Measurements from ENCODE around the gene PPIF. TPM values are rescaled to one million over a fixed set of nuclear protein-coding genes. Genes with fewer than 3 reads are reported as not detected.

The PPIF gene
- total and polyA plus RNA-seq, 2 donors (not counting 3 experiments of a cell fraction or from before 2014, with no cell fraction given) = 50.7 to 51.2 TPM

DNA sequence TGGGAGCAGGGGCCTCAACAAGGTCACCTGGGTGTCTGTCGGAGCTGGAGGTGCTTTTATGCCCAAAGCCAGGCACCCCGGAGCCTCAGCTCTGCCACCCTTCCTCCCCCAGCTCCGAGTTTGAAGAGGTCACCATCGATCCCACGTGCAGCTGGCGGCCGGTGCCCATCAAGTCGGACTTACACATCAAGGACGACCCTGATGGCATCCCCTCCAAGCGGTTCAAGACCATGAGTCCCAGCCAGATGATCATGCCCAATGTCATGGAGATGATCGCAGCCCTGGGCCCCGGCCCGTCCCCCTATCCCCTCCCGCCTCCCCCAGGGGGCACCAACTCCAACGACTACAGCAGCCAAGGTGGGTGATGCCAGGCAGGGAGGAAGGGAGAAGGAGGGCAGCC, 41.3 kb upstream of the PPIF start:
- Histone ChIP-seq H3K4me3 (replicated peaks in 1 of 3; ENCODE audit: insufficient read depth in 1 of 3, low read depth in 1 of 3, low read length in 3 of 3) (no peak overlapping the region), H3K27ac (ENCODE audit: insufficient read depth, low read depth, low read length) (no peak overlapping the region), H3K79me2 (ENCODE audit: control insufficient read depth, insufficient read depth, low read length) (no peaks in the 10 kb centered on the region), H3K36me3 (ENCODE audit: control insufficient read depth in 2 of 2, extremely low read depth in 1 of 2, insufficient read depth in 2 of 2, low read length in 2 of 2) (peaks cover 7 to 83% of the 10 kb centered on the region in 2 experiments), H3K4me2 (ENCODE audit: insufficient read depth, low read length) (no peak overlapping the region), H3K9me1 (replicated peaks; ENCODE audit: control insufficient read depth, extremely low read depth, insufficient read depth, low read length) (no peaks in the 10 kb centered on the region), H3K4me1 (ENCODE audit: control insufficient read depth, extremely low read depth, insufficient read depth, low read length) (no peaks in the 10 kb centered on the region), H3K9me3 (replicated peaks; ENCODE audit: control insufficient read depth, insufficient read depth, low read length) (no peaks in the 10 kb centered on the region), H2AFZ (ENCODE audit: low read depth, low read length) (no peak overlapping the region), H3K27me3 (ENCODE audit: control insufficient read depth in 2 of 2, insufficient read depth in 2 of 2, low read length in 2 of 2) (no peaks in the 10 kb centered on the region), H4K20me1 (replicated peaks; ENCODE audit: control insufficient read depth, extremely low read depth, insufficient read depth, low read length) (no peaks in the 10 kb centered on the region), H3K9ac (replicated peaks; ENCODE audit: extremely low read depth, insufficient read depth, low read length) (no peak overlapping the region)
- TF ChIP-seq JUN (IDR thresholded peaks at IDR 0.05; ENCODE audit: borderline replicate concordance, insufficient read depth, insufficient read length, low read depth) (no peak), EZH2 (IDR thresholded peaks at IDR 0.05; ENCODE audit: borderline replicate concordance, low read depth, low read length, severe bottlenecking) (no peak), POLR2AphosphoS5 (IDR thresholded peaks at IDR 0.05; ENCODE audit: insufficient read depth, low read depth, low read length) (no peak)
- TF ChIP-seq, protein P1, sequence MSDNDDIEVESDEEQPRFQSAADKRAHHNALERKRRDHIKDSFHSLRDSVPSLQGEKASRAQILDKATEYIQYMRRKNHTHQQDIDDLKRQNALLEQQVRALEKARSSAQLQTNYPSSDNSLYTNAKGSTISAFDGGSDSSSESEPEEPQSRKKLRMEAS (IDR thresholded peaks at IDR 0.05; ENCODE audit: insufficient read depth, insufficient read length) = no peak
- TF ChIP-seq, protein P2, sequence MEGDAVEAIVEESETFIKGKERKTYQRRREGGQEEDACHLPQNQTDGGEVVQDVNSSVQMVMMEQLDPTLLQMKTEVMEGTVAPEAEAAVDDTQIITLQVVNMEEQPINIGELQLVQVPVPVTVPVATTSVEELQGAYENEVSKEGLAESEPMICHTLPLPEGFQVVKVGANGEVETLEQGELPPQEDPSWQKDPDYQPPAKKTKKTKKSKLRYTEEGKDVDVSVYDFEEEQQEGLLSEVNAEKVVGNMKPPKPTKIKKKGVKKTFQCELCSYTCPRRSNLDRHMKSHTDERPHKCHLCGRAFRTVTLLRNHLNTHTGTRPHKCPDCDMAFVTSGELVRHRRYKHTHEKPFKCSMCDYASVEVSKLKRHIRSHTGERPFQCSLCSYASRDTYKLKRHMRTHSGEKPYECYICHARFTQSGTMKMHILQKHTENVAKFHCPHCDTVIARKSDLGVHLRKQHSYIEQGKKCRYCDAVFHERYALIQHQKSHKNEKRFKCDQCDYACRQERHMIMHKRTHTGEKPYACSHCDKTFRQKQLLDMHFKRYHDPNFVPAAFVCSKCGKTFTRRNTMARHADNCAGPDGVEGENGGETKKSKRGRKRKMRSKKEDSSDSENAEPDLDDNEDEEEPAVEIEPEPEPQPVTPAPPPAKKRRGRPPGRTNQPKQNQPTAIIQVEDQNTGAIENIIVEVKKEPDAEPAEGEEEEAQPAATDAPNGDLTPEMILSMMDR (IDR thresholded peaks at IDR 0.05; ENCODE audit: extremely low read depth in 1 of 2, insufficient read depth in 1 of 2, low read depth in 1 of 2, low read length in 2 of 2) = no peak
- intact Hi-C loops (cut with micrococcal nuclease) (no loop called here), dilution Hi-C loops (cut with MboI; ENCODE audit: extremely low pct_ligation_motif_present, low sequenced_read_pairs) (no loop called here)
- DNase-seq (ENCODE audit: low read depth, low spot score) = no peak
- POLR2A ChIA-PET = no interaction called here
- CTCF ChIA-PET = no interaction called here
- BruUV-seq (replicated peaks) = no TSS peak
- no peak for FAIRE-seq
